ENCODE data around the gene D2HGDH. TPM values are rescaled to one million over a fixed set of nuclear protein-coding genes. Genes with fewer than 3 reads are reported as not detected.

D2HGDH gene
- total and polyA plus RNA-seq, 2 of the 13 experiments (the other 11 are each of a cell fraction or from before 2014, with no cell fraction given) = 19.2 to 20.3 TPM

DNA sequence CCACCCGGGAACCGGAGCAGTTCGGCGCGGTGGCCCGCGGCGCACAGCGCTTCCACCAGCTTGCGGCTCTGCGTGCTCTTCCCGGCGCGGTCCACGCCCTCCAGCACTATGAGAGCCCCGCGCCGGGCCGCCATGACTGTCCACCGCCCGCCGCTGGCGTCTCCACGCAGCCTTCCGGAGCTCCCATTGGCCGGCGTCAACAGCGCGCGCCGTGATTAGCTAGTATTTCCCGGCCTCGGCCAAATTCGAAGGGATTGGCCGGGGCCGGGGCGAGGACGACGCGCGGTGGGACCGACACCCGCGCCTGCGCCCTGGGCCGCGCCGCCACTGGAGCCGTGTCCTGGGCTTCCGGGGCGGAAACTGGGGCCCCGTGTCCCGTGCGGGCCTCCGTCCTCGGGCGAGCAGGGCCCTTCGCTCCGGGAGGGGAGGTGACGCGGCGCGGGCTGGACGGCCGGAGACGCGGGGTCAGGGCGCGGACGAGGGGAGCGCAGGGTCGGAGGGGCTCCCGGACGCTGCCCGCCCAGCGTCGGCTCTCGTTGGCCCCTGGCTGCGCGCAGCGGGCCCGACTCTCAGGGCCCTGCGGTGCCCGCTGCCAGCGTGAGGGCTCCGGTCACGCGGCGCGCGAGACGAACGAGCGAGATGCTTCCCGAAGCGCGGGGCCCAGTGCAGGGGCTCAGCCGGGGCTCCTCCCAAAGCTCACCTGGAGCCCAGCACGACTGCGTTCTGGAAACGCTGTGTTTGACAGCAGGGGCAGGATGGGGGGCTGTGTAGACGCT is 47.6 kb upstream of the D2HGDH start, which contains the start of gene DTYMK (continued):
- TF ChIP-seq, protein P1, sequence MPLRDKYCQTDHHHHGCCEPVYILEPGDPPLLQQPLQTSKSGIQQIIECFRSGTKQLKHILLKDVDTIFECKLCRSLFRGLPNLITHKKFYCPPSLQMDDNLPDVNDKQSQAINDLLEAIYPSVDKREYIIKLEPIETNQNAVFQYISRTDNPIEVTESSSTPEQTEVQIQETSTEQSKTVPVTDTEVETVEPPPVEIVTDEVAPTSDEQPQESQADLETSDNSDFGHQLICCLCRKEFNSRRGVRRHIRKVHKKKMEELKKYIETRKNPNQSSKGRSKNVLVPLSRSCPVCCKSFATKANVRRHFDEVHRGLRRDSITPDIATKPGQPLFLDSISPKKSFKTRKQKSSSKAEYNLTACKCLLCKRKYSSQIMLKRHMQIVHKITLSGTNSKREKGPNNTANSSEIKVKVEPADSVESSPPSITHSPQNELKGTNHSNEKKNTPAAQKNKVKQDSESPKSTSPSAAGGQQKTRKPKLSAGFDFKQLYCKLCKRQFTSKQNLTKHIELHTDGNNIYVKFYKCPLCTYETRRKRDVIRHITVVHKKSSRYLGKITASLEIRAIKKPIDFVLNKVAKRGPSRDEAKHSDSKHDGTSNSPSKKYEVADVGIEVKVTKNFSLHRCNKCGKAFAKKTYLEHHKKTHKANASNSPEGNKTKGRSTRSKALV (CRISPR knock-in tag; IDR thresholded peaks at IDR 0.05) = no peak; the same call in 1 of the 2 replicates
- peak; percentile 59; the same call in 1 of the 2 replicates for TF ChIP-seq BRD4 (CRISPR knock-in tag; IDR thresholded peaks at IDR 0.05)
- no peak for TF ChIP-seq NFIC (IDR thresholded peaks at IDR 0.05; ENCODE audit: low read length)
- peak; percentile 81 for TF ChIP-seq RAD21 (CRISPR knock-in tag; IDR thresholded peaks at IDR 0.05)
- peak; percentile 75; the same call in 1 of the 2 replicates for TF ChIP-seq ZBTB42 (CRISPR knock-in tag; IDR thresholded peaks at IDR 0.05)
- no peak for TF ChIP-seq SOX13 (IDR thresholded peaks at IDR 0.05)
- TF ChIP-seq SOX13 (CRISPR knock-in tag; conservative IDR thresholded peaks at IDR 0.05 in 1 of 2, IDR thresholded peaks at IDR 0.05 in 1 of 2) = 0 out of 4 replicates have a peak, but pooled peaks of 1 of the 2 experiments have one; percentile 13
- TF ChIP-seq, protein P2, sequence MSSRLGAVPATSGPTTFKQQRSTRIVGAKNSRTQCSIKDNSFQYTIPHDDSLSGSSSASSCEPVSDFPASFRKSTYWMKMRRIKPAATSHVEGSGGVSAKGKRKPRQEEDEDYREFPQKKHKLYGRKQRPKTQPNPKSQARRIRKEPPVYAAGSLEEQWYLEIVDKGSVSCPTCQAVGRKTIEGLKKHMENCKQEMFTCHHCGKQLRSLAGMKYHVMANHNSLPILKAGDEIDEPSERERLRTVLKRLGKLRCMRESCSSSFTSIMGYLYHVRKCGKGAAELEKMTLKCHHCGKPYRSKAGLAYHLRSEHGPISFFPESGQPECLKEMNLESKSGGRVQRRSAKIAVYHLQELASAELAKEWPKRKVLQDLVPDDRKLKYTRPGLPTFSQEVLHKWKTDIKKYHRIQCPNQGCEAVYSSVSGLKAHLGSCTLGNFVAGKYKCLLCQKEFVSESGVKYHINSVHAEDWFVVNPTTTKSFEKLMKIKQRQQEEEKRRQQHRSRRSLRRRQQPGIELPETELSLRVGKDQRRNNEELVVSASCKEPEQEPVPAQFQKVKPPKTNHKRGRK (CRISPR knock-in tag; IDR thresholded peaks at IDR 0.05) = no peak
- TF ChIP-seq ZNF768 (CRISPR knock-in tag; IDR thresholded peaks at IDR 0.05) = peak; percentile 54
- no peak; the same call in 1 of the 2 replicates for TF ChIP-seq ZSCAN30 (CRISPR knock-in tag; IDR thresholded peaks at IDR 0.05)
- TF ChIP-seq ZNF451 (CRISPR knock-in tag; IDR thresholded peaks at IDR 0.05) = peak; percentile 97
- TF ChIP-seq, protein P3, sequence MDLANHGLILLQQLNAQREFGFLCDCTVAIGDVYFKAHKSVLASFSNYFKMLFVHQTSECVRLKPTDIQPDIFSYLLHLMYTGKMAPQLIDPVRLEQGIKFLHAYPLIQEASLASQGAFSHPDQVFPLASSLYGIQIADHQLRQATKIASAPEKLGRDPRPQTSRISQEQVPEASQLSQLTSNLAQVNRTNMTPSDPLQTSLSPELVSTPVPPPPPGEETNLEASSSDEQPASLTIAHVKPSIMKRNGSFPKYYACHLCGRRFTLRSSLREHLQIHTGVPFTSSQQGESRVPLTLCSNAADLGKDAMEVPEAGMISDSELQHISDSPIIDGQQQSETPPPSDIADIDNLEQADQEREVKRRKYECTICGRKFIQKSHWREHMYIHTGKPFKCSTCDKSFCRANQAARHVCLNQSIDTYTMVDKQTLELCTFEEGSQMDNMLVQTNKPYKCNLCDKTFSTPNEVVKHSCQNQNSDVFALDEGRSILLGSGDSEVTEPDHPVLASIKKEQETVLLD (CRISPR knock-in tag; IDR thresholded peaks at IDR 0.05; ENCODE audit: low read depth) = peak; percentile 98
- TF ChIP-seq SAP130 (CRISPR knock-in tag; IDR thresholded peaks at IDR 0.05; ENCODE audit: low read depth) = peak; percentile 97
- TF ChIP-seq SUZ12 (IDR thresholded peaks at IDR 0.05; ENCODE audit: low read depth, low read length) = no peak
- TF ChIP-seq, protein P4, sequence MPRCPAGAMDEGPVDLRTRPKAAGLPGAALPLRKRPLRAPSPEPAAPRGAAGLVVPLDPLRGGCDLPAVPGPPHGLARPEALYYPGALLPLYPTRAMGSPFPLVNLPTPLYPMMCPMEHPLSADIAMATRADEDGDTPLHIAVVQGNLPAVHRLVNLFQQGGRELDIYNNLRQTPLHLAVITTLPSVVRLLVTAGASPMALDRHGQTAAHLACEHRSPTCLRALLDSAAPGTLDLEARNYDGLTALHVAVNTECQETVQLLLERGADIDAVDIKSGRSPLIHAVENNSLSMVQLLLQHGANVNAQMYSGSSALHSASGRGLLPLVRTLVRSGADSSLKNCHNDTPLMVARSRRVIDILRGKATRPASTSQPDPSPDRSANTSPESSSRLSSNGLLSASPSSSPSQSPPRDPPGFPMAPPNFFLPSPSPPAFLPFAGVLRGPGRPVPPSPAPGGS (CRISPR knock-in tag; IDR thresholded peaks at IDR 0.05) = peak; percentile 98
- TF ChIP-seq U2AF2 (IDR thresholded peaks at IDR 0.05; ENCODE audit: low read depth, low read length) = no peak
- TF ChIP-seq KMT2B (CRISPR knock-in tag; IDR thresholded peaks at IDR 0.05) = peak; percentile 66; the same call in 1 of the 2 replicates
- no peak for TF ChIP-seq TSC22D2 (CRISPR knock-in tag; IDR thresholded peaks at IDR 0.05; ENCODE audit: borderline replicate concordance)
- TF ChIP-seq ARNT2 (CRISPR knock-in tag; IDR thresholded peaks at IDR 0.05; ENCODE audit: low read depth) = peak; percentile 94
- TF ChIP-seq, protein P5, sequence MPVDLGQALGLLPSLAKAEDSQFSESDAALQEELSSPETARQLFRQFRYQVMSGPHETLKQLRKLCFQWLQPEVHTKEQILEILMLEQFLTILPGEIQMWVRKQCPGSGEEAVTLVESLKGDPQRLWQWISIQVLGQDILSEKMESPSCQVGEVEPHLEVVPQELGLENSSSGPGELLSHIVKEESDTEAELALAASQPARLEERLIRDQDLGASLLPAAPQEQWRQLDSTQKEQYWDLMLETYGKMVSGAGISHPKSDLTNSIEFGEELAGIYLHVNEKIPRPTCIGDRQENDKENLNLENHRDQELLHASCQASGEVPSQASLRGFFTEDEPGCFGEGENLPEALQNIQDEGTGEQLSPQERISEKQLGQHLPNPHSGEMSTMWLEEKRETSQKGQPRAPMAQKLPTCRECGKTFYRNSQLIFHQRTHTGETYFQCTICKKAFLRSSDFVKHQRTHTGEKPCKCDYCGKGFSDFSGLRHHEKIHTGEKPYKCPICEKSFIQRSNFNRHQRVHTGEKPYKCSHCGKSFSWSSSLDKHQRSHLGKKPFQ (CRISPR knock-in tag; IDR thresholded peaks at IDR 0.05; ENCODE audit: insufficient replicate concordance) = no peak
- no peak for TF ChIP-seq ZNF260 (CRISPR knock-in tag; IDR thresholded peaks at IDR 0.05; ENCODE audit: borderline replicate concordance, low read depth)
- peak; percentile 57; the same call in 1 of the 2 replicates for TF ChIP-seq NFKB2 (CRISPR knock-in tag; IDR thresholded peaks at IDR 0.05; ENCODE audit: borderline replicate concordance)

Measured in HepG2 (cell line).